Suprapubic skin (tissue), 3 donors: Measurements from ENCODE around the gene KMT2B.

Experiments
- CTCF ChIP-seq, 2 donors: fragments of 200-600 bp in 1 of 2; fragments of 450-650 bp in 1 of 2; sonication (generic) in 1 of 2; IDR thresholded peaks; one replicate each; pipeline ENCODE4 v1.5.1; 2016 to 2019; ENCODE audit warnings: antibody characterized with exemption in 2 of 2, mild to moderate bottlenecking in 1 of 2, moderate library complexity in 1 of 2
- EP300 ChIP-seq: sonication (generic); formaldehyde crosslinking; IDR thresholded peaks from one replicate; pipeline ENCODE4 v1.6.1; 2017; ENCODE audit warnings: antibody characterized with exemption
- POLR2A ChIP-seq, 2 donors: fragments of 450-650 bp; IDR thresholded peaks; one replicate each; pipeline ENCODE4 v1.6.1; 2017; ENCODE audit warnings: antibody characterized with exemption in 2 of 2, mild to moderate bottlenecking in 2 of 2, moderate library complexity in 2 of 2

- TF ChIP-seq CTCF (IDR thresholded peaks at IDR 0.05) (no peak), POLR2A (IDR thresholded peaks at IDR 0.05) (no peak), EP300 (no peak)
Observed at GRCh38 chr19:35727956-35728706, 10.3 kb downstream of the KMT2B start.
